HUES6 (cell line): Measurements from ENCODE around the gene CEP131.
A peak's percentile ranks its signal among the peaks of the same experiment; 100 is the strongest.

ENCODE experiments used
- H3K27ac ChIP-seq: 2 replicates; pipeline ENCODE4 v1.7.0; 2013; ENCODE audit warnings: low read depth, mild to moderate bottlenecking, low read length, inconsistent platforms
- H3K27me3 ChIP-seq: 2 replicates; pipeline ENCODE4 v1.6.1; 2013; ENCODE audit warnings: low read length; ENCODE audit not compliant: control insufficient read depth, insufficient read depth
- H3K36me3 ChIP-seq: 2 replicates; pipeline ENCODE4 v1.6.1; 2013; ENCODE audit warnings: low read length; ENCODE audit not compliant: control insufficient read depth, insufficient read depth
- H3K4me1 ChIP-seq: 2 replicates; pipeline ENCODE4 v1.6.1; 2013; ENCODE audit warnings: low read length; ENCODE audit not compliant: control insufficient read depth, insufficient read depth
- H3K4me3 ChIP-seq: 2 replicates; pipeline ENCODE4 v1.5.1; 2013; ENCODE audit warnings: low read depth, low read length
- H3K9ac ChIP-seq: one replicate; pipeline ENCODE4 v1.6.1; 2013; ENCODE audit warnings: mild to moderate bottlenecking, low read length
- H3K9me3 ChIP-seq: 2 replicates; pipeline ENCODE4 v1.6.1; 2013; ENCODE audit warnings: low read depth, low read length; ENCODE audit not compliant: control insufficient read depth, insufficient read depth

CEP131 gene

DNA sequence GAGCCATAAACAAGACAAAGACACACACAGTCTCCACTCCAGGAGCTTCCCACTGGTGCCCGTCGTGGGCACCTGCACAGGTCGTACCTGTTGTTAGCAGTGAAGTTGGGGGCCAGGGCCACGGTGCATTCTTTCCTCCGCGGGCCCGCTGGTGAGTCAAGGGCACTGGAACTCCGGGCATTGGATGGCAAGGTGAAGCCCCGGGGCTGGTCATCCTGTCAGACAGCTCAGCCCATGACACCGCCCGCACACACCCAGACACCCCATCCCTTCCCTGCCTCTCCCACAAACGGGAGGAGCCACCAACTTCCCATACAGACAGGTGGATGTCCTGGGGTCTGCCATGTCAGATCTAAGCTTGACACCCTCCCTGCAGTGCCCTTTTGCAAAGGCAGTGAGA is 16.1 kb downstream of the CEP131 start:
- H3K9ac ChIP-seq: no peak overlapping the region

DNA sequence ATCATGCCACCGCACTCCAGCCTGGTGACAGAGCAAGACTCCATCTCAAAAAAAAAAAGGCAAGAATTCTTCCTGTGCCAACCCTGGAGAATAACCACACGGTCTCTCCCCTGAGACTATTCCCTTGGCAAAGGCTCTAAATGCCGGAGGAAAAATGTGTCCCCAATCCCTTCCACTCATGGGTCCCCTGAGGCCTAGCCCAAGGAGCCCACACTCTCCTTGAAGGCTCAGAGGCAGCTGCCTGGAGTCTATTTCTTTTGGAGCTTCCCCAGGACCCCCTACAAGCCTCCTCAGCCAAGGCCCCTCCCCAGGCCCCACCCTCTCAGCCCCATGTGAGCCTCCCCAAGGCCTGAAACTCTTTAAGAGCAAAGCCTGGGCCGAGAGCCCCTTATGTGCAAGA is 16.6 kb downstream of the CEP131 start:
- no peaks in the 10 kb centered on the region for H3K27me3 ChIP-seq
- no peak overlapping the region for H3K4me3 ChIP-seq
- peaks cover 30% of the 10 kb centered on the region for H3K36me3 ChIP-seq
- H3K9ac ChIP-seq: no peak overlapping the region
- H3K27ac ChIP-seq: no peak overlapping the region
- no peaks in the 10 kb centered on the region for H3K9me3 ChIP-seq
- H3K4me1 ChIP-seq: no peaks in the 10 kb centered on the region; the same call in 1 of the 2 replicates

More for the DNA sequence above, 16.1 kb downstream of the CEP131 start:
- Histone ChIP-seq H3K27me3 (no peaks in the 10 kb centered on the region), H3K27ac (no peak overlapping the region), H3K36me3 (peaks cover 30% of the 10 kb centered on the region), H3K9me3 (no peaks in the 10 kb centered on the region), H3K4me1 (no peaks in the 10 kb centered on the region), H3K4me3 (no peak overlapping the region)

DNA sequence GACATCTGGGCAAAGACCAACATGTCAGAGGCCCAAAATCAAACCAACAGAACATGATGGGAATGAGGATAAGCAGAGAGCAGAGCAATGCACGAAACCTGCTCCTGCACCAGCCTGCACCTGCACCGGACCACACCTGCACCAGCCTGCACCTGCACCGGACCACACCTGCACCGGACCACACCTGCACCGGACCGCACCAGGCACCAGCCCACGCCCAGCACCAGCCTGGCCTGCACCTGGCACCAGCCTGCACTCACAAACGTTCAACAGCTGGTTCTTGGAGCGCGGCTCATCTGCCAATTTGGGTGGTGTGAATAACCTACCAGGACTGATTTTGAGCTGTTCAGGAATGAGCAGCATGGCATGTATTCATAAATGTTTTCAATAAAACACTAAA is 18.2 kb downstream of the CEP131 start:
- Histone ChIP-seq H3K9ac (no peak overlapping the region), H3K27ac (no peak overlapping the region), H3K9me3 (no peaks in the 10 kb centered on the region), H3K36me3 (peaks cover 30% of the 10 kb centered on the region), H3K4me1 (no peaks in the 10 kb centered on the region; the same call in 1 of the 2 replicates), H3K27me3 (no peaks in the 10 kb centered on the region), H3K4me3 (no peak overlapping the region)

DNA sequence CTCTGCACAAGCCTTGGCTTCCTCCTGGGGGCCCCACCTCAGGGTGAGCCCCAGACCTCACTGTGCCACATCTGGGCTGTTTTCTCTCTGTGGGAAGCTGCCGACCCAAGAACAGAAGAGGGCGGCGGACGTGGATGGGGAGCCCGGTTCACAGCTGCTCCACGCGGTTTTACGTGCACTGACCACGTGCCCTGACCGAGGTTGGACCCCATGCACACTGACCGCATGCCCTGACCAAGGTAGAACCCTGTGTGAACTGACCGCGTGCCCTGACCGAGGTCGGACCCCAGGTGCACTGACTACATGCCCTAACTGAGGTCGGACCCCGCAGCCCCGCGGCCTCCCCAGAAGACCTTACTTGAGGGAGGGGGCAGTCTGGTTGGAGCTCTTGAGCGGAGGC is 19.6 kb downstream of the CEP131 start:
- Histone ChIP-seq H3K4me1 (no peaks in the 10 kb centered on the region; the same call in 1 of the 2 replicates), H3K9me3 (no peaks in the 10 kb centered on the region), H3K27ac (no peak overlapping the region), H3K4me3 (no peak overlapping the region), H3K36me3 (peaks cover 38% of the 10 kb centered on the region), H3K9ac (no peak overlapping the region), H3K27me3 (no peaks in the 10 kb centered on the region)

DNA sequence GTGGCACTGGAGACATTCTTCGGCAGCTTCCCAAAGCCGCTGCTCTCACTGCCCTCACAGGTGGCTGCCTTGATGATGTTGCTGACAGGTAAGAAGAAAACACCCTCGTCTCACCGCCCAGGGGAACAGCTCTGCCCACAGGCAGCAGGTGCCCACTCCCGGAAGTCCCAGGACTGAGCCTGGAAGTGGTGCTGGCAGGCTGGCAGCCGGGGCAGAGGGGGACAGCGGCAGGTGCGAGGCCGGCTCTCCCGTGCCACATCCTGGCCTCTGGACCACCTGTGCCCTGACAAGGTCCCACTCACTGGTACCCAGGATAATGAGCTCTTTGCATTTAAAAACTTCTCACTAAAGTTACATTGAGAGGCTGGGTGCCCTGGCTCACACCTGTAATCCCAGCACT is 20.4 kb downstream of the CEP131 start:
- Histone ChIP-seq H3K9me3 (no peaks in the 10 kb centered on the region), H3K9ac (no peak overlapping the region), H3K27ac (no peak overlapping the region), H3K4me1 (no peaks in the 10 kb centered on the region; the same call in 1 of the 2 replicates), H3K36me3 (peaks cover 39% of the 10 kb centered on the region), H3K4me3 (no peak overlapping the region), H3K27me3 (no peaks in the 10 kb centered on the region)

DNA sequence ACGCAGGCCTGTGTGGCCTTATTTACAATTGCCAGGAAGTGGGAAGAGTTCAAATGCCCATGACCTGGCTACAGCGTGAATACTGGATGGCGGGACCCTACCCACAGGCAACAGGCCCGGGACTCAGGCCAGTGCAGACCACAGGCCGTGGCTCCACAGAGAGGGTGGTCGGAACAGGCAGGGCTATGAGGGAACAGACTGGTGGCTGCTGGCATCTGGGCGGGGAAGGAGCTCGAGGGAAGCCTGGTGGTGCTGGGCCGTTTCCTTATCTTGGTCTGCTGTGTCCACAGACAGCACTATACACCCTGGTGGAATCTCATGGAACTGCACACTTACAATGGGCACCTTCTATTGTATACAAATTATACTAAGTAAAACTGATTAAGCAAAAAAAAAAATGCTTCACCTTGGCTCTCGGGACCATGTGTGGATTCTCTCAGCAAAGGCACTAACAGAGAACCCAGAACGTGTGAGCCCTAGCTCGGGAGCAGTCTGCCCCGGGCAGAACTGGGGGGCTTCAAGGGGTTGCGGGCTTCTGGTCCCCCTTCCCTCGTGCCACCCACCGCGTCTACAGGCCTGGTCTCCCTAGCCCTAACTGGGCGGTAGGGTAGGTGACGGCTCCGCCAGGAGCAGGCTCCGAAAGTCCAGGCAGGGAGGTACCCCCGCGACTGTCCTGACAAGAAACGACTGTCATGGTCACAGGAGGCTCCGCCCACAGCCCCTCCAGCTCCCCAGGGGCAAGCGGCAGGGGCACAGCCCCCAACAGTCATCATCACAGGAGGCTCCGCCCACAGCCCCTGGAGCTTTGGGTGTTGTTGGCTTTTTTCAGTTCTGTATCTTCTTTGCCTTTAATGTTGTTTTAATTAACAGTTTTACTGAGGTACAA is 21.8 kb downstream of the CEP131 start:
- Histone ChIP-seq H3K27ac (peak overlapping the region; percentile 11; the same call in 1 of the 2 replicates), H3K9ac (no peak overlapping the region)

DNA sequence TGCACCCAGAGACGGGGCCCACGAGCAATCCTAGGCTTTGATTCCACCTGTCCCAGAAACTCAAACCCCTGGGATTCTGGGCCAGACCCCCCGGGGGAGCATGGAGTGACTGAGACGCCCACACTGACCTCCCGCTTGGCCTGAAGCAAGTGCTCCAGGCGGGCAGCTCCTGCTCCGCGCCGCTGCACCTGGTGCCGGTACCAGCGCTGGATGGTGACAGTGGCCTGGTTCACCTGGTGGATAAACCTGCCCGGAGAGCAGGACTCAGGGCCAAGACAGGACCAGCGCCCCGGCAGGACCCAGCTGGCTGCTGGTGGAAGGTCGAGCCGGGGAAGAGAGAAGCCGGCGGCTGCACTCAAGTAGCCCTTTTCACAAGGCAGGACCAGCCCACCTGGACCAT is 22.6 kb downstream of the CEP131 start:
- Histone ChIP-seq H3K4me3 (no peak overlapping the region), H3K27ac (peak overlapping the region; percentile 11; the same call in 1 of the 2 replicates), H3K4me1 (no peaks in the 10 kb centered on the region; the same call in 1 of the 2 replicates), H3K9ac (no peak overlapping the region), H3K36me3 (peaks cover 53% of the 10 kb centered on the region), H3K9me3 (no peaks in the 10 kb centered on the region), H3K27me3 (no peaks in the 10 kb centered on the region)

More for the DNA sequence above, 21.8 kb downstream of the CEP131 start:
- H3K4me3 ChIP-seq: no peak overlapping the region
- H3K9me3 ChIP-seq: no peaks in the 10 kb centered on the region
- no peaks in the 10 kb centered on the region; the same call in 1 of the 2 replicates for H3K4me1 ChIP-seq
- H3K36me3 ChIP-seq: peaks cover 46% of the 10 kb centered on the region
- no peaks in the 10 kb centered on the region for H3K27me3 ChIP-seq

DNA sequence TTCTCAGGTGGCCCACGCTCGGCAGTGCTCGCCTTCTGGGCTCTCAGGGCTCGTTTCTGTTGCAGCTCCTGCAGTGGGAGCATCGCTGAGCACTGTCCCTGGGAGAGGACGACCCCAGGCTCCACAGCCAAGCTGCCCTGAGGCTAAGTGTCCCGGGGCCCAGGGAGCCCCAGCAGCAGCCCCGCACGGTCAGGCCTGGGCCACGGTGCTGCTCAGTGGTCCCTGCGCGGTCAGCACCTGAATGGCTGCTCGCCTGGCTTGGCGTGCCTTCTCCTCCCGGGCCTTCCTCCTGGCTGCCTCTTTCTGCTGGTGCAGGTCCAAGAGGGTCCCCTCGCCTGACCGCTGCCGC is 23.3 kb downstream of the CEP131 start:
- H3K9ac ChIP-seq: no peak overlapping the region
- no peak overlapping the region for H3K27ac ChIP-seq
- no peaks in the 10 kb centered on the region for H3K9me3 ChIP-seq
- no peaks in the 10 kb centered on the region; the same call in 1 of the 2 replicates for H3K4me1 ChIP-seq
- H3K36me3 ChIP-seq: peaks cover 59% of the 10 kb centered on the region
- no peak overlapping the region for H3K4me3 ChIP-seq
- H3K27me3 ChIP-seq: no peaks in the 10 kb centered on the region

DNA sequence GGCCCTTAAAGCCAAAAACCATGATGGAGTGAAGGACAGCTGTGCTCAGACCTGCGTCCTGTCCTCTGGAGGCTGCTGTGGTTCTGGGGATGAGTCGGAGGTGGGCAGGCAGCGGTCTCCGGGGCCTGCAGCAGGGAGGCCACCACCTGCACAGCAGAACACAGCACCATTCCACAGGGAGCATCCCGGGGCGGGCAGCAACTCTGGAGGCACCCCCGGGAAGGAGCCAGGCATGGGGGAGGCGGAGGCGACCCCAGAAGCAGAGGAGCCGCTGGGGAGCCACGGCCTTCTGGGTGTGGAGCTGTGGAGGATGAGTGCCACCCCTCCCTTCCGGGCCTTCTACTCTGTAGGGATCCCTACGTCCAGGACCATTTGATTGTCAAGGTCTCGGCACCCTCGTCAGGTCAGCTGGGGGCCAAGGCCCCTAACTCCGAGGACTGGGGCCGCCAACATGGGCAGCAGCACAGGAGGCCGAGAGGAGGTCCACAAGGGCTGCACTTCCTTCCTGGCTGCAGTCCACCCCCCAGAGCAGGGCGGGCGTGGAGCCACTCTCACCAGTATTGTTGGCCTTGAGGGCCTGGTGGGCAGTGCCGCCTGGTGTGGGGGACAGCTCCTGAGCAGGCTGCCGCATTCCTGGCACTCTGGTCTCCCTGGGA is 23.8 kb downstream of the CEP131 start:
- H3K27me3 ChIP-seq: no peaks in the 10 kb centered on the region
- H3K9ac ChIP-seq: no peak overlapping the region
- H3K9me3 ChIP-seq: no peaks in the 10 kb centered on the region
- no peaks in the 10 kb centered on the region; the same call in 1 of the 2 replicates for H3K4me1 ChIP-seq
- H3K36me3 ChIP-seq: peaks cover 62% of the 10 kb centered on the region
- no peak overlapping the region for H3K4me3 ChIP-seq
- H3K27ac ChIP-seq: no peak overlapping the region

DNA sequence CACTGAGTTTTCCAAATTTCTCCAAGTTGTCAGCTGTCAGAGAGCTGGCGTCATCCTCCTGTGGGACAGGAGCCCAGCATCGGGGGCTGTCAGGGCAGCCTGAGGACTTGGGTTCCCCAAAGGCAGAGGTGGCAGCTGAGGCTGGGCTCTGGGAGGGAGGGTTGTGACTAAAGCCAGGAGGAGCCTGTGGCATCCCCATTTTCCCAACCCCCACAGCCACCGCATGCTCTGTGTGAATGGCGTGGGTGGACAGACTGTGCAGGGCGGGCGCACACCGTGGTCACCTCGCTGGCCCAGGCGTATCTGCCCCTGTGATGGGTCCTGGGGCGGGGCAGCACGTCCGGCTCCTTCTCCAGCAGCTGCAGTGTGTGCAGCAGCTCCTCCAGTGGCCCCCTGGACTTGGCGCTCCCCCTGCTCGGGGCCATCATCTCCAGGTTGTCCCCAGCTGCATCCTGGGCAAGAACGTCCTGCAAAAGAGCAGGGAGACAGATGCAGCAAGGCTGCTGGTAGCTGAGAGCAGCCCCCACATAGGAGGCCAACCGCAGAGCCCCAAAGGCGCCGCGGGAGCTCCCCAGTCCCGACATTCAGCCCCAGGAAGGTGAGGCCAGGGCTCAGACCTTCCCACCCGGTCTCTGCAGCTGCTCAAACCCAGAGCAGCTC is 24.8 kb downstream of the CEP131 start:
- no peak overlapping the region for H3K27ac ChIP-seq
- H3K27me3 ChIP-seq: no peaks in the 10 kb centered on the region
- H3K9ac ChIP-seq: no peak overlapping the region
- no peaks in the 10 kb centered on the region; the same call in 1 of the 2 replicates for H3K4me1 ChIP-seq
- peaks cover 58% of the 10 kb centered on the region for H3K36me3 ChIP-seq
- H3K9me3 ChIP-seq: no peaks in the 10 kb centered on the region
- no peak overlapping the region for H3K4me3 ChIP-seq

DNA sequence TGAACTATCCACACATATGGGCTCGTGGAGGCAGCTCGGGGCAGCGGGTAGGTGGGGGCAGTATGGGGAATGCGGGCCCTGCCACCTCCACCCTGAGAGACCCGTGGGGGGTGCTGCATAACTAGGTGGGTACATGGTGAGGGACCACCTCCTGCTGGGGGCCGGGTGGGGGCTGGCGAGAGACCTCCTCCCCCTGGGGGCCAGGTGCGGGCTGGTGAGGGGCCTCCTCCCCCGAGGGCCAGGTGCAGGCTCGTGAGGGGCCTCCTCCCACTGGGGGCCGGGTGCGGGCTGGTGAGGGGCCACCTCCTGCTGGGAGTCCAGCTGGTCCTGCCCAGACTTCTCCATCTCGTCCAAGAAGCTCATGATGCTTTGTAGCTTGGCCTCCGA is 25.4 kb downstream of the CEP131 start:
- H3K9me3 ChIP-seq: no peaks in the 10 kb centered on the region
- no peaks in the 10 kb centered on the region; the same call in 1 of the 2 replicates for H3K4me1 ChIP-seq
- no peaks in the 10 kb centered on the region for H3K27me3 ChIP-seq
- H3K9ac ChIP-seq: no peak overlapping the region
- peaks cover 58% of the 10 kb centered on the region for H3K36me3 ChIP-seq
- no peak overlapping the region for H3K27ac ChIP-seq
- H3K4me3 ChIP-seq: no peak overlapping the region
